T-helper 17 cell (primary cell): Measurements from ENCODE around the gene ASPG. TPM values are rescaled to one million over a fixed set of nuclear protein-coding genes. Genes with fewer than 3 reads are reported as not detected.

Source experiments
- ATAC-seq: fragments of 150-1000 bp; cut with Tn5 transposase; 2 replicates; pipeline ENCODE4 v1.10.0; 2021; ENCODE audit warnings: mild to moderate bottlenecking, moderate library complexity
- DNase-seq, 3 donors: peaks; one replicate each; pipeline versions ENCODE4 v3.0.0 to v3.0.0-alpha.2; 2020 to 2021
- H3K9me3 ChIP-seq: one replicate; pipeline ENCODE4 v1.7.0; 2013; ENCODE audit warnings: low read length, mild to moderate bottlenecking; ENCODE audit not compliant: control insufficient read depth, poor library complexity, severe bottlenecking
- H3K27ac Mint-ChIP-seq: one replicate; pipeline ENCODE4 v1.8.0; 2022; ENCODE audit warnings: mild to moderate bottlenecking, moderate library complexity, mixed read lengths
- H3K27me3 Mint-ChIP-seq: one replicate; pipeline ENCODE4 v1.8.0; 2022; ENCODE audit warnings: mixed read lengths
- H3K36me3 Mint-ChIP-seq: one replicate; pipeline ENCODE4 v1.8.0; 2022; ENCODE audit warnings: low read depth, mixed read lengths
- H3K4me1 Mint-ChIP-seq: one replicate; pipeline ENCODE4 v1.8.0; 2022; ENCODE audit warnings: mild to moderate bottlenecking, mixed read lengths
- H3K4me3 Mint-ChIP-seq: one replicate; pipeline ENCODE4 v1.8.0; 2022; ENCODE audit warnings: mild to moderate bottlenecking, moderate library complexity, mixed read lengths
- total RNA-seq, 4 donors: library from RNA in 2 of 4; stranded (reverse) in 2 of 4; gene quantifications; one replicate each; pipeline ENCODE4 v1.2.3 and lab custom pipeline; 2022 to 2026

ASPG gene
- total RNA-seq, 2 donors from 2014 or later = not detected

DNA sequence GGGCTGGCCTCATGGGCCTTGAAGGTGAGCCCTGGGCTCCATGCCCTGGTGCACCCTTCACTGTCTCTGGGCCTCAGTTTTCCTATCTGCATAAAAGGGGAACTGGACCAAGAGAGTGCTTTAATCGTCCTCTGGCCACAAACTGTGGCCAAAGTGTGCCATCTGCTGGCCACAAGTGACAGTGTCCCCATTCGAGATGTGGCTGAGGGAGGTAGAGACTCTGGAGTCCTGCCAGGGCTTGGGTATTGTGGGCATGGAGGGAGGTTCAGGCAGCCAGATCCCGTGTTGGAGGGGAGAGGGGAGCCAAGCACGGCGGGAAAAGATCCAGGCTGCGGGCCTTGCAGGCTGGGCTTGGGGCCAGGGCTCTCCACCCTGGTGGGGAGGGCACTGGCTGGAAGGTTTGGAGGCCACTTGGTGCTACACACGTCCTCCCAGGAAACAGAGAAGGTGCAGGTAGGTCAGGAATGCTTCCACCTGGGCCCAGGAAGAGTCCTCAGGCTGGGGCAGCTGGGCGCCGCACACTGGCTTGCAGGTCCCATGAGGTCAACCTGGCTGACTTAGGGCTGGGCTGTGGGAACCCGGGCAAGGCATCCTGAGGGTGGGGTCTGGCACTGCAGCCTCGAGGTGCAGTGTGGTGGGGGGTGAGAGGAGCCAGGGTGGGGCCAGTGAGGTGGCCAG, 45.6 kb downstream of the ASPG start:
- Mint-ChIP-seq H3K27ac (no peak overlapping the region), H3K36me3 (no peaks in the 10 kb centered on the region), H3K4me1 (peaks cover 3% of the 10 kb centered on the region), H3K27me3 (peaks cover 36% of the 10 kb centered on the region), H3K4me3 (no peak overlapping the region)
- peak in 2 of 3 donors; percentile 2 to 6 for DNase-seq
- no peaks in the 10 kb centered on the region for H3K9me3 ChIP-seq
- no peak for ATAC-seq

DNA sequence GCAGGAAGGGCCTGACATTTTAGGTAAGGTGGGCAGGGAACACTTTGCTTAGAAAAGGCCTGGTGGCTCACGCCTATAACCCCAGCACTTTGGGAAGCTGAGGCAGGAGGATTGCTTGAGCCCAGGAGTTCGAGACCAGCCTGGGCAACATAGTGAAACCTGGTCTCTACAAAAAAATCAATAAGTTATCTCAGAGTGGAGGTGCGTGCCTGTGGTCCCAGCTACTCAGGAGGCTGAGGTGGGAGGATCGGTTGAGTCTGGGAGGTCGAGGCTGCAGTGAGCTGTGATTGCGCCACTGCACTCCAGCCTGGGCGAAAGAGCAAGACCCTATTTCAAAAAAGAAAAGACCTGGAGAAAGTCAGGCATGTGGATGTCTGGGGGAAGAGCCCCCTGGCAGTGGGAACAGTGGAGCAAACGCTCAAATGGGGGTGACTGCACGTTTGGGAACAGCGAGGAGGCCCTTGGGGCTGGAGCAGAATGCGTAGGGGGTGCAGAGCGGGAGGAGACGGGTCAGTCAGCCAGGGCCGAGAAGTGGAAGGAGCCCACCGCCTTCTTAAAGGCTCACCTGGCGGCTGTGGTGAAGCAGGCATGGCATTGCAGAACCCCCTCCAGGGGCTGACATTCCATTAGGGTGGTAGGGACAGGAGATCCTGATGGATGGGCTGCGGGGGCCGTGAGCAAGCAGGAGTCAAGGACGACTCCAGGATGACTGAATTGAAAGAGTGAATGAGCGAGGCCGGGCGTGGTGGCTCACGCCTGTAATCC, 46.6 kb downstream of the ASPG start:
- peaks cover 3% of the 10 kb centered on the region for H3K4me1 Mint-ChIP-seq
- no peak for ATAC-seq

DNA sequence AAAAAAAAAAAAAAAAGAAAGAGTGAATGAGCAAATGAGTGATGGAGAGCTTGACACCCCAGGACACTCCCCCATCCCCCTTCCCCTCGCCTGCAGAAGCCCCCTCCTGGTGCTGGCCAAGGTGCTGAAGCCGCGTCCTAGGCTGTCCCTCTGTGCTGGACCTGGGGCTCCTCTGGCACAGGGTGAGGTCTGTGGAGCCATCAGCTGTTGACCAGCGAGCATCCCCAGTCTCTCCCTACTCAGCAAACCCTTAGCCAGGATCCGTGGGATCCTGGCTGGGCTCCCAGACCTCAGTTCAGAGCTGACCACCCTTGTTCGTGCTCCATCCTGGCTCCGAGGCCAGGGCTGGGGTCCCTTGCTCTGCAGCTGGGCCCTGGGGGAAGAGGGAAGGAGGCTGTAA, 47.5 kb downstream of the ASPG start:
- H3K27me3 Mint-ChIP-seq = peaks cover 43% of the 10 kb centered on the region

More for the DNA sequence above, 46.6 kb downstream of the ASPG start:
- H3K27me3 Mint-ChIP-seq = peaks cover 41% of the 10 kb centered on the region
- no peak overlapping the region for H3K4me3 Mint-ChIP-seq
- H3K36me3 Mint-ChIP-seq = no peaks in the 10 kb centered on the region
- peak in 1 of 3 donors; percentile 1 for DNase-seq
- no peak overlapping the region for H3K27ac Mint-ChIP-seq
- H3K9me3 ChIP-seq = no peaks in the 10 kb centered on the region

DNA sequence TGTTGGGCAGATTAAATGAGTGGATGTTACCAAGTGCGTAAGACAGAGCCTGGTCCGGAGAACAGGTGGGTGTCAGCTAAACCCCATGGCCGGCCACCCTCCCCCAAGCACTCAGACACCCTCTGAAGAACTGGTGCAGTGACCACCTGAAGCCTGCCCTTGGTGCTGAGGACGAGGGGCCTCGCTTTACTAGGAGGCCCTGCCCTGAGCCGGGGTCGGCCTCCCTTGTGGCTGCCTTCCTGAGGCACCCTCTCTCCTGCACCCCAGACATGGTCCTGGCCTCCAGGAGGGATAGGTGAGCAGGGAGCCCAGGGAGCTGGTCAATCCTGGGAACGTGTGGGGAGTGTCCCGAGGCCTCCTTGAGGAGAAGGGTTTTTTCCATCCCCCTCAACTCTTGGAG, 48.0 kb downstream of the ASPG start:
- DNase-seq = peak in 1 of 3 donors; percentile 3
- H3K4me1 Mint-ChIP-seq = peaks cover 3% of the 10 kb centered on the region
- no peak overlapping the region for H3K27ac Mint-ChIP-seq
- H3K36me3 Mint-ChIP-seq = no peaks in the 10 kb centered on the region
- no peak for ATAC-seq
- H3K9me3 ChIP-seq = no peaks in the 10 kb centered on the region
- H3K27me3 Mint-ChIP-seq = peaks cover 43% of the 10 kb centered on the region
- no peak overlapping the region for H3K4me3 Mint-ChIP-seq

More for the DNA sequence above, 47.5 kb downstream of the ASPG start:
- no peak overlapping the region for H3K27ac Mint-ChIP-seq
- DNase-seq (peak in 2 of 3 donors; percentile 3 to 6), ATAC-seq (no peak)
- no peaks in the 10 kb centered on the region for H3K9me3 ChIP-seq
- no peaks in the 10 kb centered on the region for H3K36me3 Mint-ChIP-seq
- H3K4me1 Mint-ChIP-seq = peaks cover 3% of the 10 kb centered on the region
- H3K4me3 Mint-ChIP-seq = no peak overlapping the region

DNA sequence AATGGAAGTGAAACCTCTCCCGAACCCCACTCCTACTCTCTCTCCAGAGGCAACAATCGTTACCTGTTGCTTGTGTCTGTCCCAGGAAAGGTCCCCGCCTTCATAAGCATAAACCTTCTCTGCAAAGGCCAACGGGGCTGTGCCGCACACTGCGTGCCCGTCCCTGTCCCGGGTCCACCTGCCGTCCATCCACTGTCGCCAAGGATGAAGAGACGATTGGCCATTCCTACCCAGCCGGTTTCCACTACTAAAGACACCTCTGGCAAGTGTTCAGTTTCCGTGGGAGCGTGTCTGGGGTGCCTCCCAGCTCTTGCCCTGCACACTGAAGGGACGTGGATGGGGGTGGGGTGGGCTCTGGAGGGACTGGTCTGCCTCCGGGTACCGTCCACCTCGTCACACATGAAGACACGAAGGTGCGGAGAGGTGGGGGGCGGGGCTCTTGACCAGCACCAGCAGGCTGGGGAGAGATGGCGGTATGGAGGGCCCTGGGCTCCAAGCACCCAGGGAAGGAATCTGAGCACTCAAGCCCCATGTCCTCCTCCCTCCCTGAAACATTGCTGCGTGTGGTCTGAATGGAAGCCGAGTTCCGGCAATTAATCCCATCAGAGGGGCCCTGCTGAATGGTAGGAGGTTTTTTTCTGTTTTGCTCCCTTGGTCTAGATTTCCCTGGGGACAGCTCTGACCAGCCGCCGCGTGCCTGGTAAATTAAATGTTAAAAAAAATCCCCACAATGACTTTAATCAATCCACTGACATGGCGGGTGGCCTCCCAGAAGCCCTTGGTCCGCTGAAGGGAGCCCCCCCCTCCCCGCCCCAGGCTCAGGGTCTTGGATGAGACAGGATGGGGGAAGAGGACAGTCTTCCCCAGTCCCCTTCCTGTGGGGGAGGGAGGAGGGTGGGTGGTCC, 48.8 kb downstream of the ASPG start:
- H3K27ac Mint-ChIP-seq = no peak overlapping the region
- no peak for ATAC-seq

DNA sequence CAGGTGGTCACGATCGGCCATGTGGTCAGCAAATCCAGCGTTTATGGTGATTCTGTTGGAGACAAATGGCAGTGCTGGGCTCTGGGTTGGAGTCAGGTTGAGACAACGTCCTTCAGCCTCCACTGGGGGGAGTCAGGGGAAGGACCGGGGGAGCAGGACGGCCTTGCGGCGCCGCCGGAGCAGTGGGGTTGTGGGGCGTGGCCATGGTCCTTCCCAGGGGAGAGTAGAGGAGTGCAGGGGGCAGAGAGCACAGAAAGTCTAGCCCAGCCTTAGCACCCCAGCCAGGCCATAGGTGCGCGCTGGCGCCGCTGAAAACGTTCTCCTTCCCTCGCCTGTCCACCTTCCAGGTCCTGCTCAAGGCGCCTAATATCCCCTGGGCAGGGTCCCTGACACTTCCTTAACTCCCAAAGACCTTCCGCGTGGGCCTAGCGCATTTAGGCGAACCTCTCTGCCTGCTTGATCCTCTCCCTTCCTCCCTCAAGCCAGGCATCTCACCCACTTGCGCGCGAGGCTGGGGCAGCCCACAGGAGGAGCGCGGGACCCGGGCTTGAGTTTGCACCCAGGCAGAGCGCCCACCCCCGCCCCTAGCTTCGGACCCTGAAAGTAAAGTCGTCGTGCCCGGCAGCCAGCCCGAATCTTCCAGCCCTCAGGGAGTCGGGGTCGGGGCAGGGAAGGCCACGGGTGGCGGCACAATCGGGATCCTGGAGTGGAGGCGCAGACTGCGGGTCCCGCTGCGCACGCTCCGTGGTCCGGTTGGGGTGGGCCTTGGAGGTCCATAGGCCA, 49.8 kb downstream of the ASPG start:
- Mint-ChIP-seq H3K4me1 (peaks cover 3% of the 10 kb centered on the region), H3K4me3 (peak overlapping the region; percentile 69), H3K36me3 (no peaks in the 10 kb centered on the region), H3K27me3 (peaks cover 47% of the 10 kb centered on the region), H3K27ac (no peak overlapping the region)
- H3K9me3 ChIP-seq = no peaks in the 10 kb centered on the region
- ATAC-seq (no peak), DNase-seq (peak in 2 of 3 donors; percentile 3 to 6)

More for the DNA sequence above, 48.8 kb downstream of the ASPG start:
- no peaks in the 10 kb centered on the region for H3K9me3 ChIP-seq
- H3K4me3 Mint-ChIP-seq = no peak overlapping the region
- H3K36me3 Mint-ChIP-seq = no peaks in the 10 kb centered on the region
- peaks cover 3% of the 10 kb centered on the region for H3K4me1 Mint-ChIP-seq
- H3K27me3 Mint-ChIP-seq = peaks cover 43% of the 10 kb centered on the region
- peak in 2 of 3 donors; percentile 1 to 2 for DNase-seq

DNA sequence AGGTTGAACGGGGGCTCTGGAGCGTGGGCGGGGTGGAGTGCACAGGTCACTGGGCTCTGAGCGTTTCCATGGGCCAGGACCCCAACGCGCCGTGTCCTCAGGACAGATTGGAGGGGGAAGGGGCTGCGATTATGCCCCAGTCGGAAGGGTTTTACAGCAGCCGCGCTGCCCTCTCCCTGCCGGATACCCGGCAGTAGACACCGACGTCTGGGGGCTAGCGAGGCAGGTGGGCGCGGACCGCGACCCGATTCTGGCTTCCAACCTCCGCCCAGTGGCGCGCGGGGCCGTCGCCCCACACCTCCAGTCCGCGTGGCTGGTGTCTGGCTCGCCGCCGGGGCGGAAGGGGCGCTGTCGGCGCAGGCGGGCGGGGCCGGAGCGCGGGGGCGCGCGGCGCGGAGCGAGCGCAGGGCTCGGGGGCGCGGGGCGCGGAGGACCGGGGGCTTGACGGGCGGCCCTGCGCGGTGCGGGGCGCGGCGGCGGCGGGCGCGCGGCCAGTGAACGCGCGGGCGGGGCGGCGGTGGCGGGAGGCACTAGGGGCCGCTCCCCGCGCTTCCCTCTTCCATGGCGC, 50.5 kb downstream of the ASPG start:
- no peak overlapping the region for H3K27ac Mint-ChIP-seq
- H3K4me1 Mint-ChIP-seq = peaks cover 2% of the 10 kb centered on the region
- no peaks in the 10 kb centered on the region for H3K36me3 Mint-ChIP-seq
- peak overlapping the region; percentile 77 for H3K4me3 Mint-ChIP-seq
- ATAC-seq (no peak), DNase-seq (peak in 2 of 3 donors; percentile 3 to 10)
- H3K9me3 ChIP-seq = no peaks in the 10 kb centered on the region
- peaks cover 49% of the 10 kb centered on the region for H3K27me3 Mint-ChIP-seq

DNA sequence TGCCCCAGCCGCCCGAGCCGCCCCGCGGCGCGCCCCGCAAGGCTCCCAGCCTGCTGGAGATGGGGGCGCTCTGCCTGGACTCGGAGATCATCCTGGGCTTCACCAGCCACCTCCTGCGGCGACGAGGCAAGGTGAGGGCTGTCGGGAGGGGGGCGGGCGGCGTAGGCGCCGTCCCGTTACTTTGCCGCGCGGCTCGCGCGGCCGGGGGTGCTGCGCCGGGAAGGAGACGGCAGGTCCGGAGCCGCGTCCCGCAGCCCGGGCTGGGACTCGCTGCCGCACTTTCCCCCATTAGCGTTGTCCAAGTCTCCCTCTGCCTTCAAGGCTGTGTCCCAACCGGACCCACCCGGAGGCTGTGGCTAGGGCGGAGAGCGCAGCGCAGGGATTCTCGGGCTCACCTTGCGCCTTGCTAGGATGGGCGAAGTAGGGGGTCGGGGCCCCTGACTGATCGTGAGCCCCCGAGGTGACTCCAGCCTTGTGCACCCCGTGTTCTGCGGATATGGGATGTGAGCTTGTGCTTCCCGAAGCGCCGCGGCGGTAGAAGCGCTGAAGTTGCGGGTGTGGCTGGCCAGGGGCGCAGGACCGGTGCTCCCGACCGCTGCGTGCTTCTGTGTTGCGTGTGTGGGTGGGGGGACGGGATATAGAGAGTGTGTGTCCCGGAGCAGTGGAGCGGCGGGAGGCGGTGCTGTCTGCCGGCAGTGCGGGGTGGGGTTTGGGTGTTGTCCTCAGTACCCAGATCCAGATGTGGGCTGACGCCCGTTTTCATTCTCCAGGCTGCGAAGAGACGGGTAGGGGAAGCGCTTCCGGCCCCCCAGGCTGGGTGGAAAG, 51.2 kb downstream of the ASPG start:
- DNase-seq (peak in 2 of 3 donors; percentile 3 to 6), ATAC-seq (no peak)
- Mint-ChIP-seq H3K4me3 (peak overlapping the region; percentile 77), H3K36me3 (no peaks in the 10 kb centered on the region), H3K4me1 (no peaks in the 10 kb centered on the region), H3K27ac (no peak overlapping the region), H3K27me3 (peaks cover 47% of the 10 kb centered on the region)
- H3K9me3 ChIP-seq = no peaks in the 10 kb centered on the region

DNA sequence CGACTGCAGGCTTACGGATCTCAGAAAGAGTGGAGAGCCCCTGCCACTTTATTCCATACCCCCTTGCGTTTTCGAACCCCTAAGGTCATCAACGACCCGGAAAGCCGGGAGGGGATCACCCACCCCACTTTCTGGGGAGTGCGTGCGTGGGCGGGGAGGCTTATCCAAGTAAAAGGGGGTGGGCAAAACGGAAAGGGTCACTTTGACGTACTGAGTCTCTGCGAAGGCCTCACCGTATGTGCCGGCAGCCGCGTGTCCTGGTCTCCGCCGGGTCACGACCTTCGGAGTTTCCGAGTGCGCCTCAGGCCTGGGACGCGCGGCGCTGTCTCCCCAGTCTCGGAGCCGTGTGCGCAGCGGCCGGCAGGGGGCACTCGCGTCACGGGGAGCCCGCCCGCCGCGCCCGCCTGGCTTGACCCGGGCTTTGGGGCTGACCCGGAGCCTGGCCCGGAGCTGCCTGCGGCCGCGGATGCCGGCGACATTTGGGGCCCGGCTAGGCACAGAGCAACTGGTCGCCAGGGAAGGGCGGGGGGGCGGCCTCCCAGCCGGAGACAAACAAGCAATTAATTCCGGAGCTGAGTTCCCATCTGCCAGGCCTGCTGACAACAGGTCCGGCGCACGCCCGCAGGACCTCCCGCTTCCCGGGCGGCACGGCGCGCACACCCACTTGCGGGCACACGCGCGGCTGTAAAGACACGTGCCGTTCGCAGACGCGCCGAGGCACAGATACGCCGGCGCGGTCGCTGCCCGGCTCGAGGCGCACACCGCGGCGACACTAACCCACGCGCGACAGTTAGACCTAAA, 52.0 kb downstream of the ASPG start:
- H3K27ac Mint-ChIP-seq = no peak overlapping the region
- DNase-seq (peak; percentile 40 to 65 (median 60)), ATAC-seq (peak; percentile 75)
- peaks cover 39% of the 10 kb centered on the region for H3K27me3 Mint-ChIP-seq
- no peaks in the 10 kb centered on the region for H3K36me3 Mint-ChIP-seq
- no peaks in the 10 kb centered on the region for H3K9me3 ChIP-seq
- H3K4me3 Mint-ChIP-seq = peak overlapping the region; percentile 77
- H3K4me1 Mint-ChIP-seq = no peaks in the 10 kb centered on the region

DNA sequence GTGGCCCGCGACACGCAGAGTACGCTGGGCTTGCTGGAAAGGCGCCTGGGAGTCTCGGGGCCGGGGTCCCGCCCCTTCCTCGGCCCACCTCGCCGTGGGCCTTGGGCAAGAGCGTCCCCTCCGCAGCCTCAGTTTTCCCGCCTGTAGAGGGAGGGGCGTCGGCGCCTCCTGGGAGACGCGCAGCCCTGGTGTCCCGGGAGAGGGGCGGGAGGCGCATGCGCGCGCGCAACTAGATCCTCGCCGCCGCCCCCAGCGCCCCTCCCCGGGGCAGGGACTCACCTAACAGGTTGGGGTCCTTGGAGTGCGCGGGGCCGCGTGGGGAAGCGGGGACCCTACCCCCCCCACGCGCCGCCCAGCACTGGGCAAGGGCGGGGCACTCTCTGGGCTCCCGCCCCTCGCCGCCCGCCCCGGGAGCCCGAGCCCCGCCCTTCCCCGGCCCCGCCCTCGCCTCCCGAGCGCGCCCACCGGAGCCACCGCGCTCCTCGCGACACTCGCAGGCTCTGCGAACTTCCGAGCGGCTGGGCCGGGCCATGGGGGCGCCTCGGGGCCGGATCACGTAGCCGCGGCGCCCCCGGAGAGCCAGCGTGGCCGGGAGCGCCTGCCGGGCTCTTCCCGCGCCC, 52.7 kb downstream of the ASPG start, which contains the start of gene KIF26A:
Gene KIF26A (plus strand): TSS at position 490 of the 620 bp plus-strand sequence. CDS start 136 bp downstream, outside the sequence.
- Mint-ChIP-seq H3K27ac (no peak within 1 kb of the TSS), H3K36me3 (no peaks in the 10 kb centered on the region), H3K27me3 (peaks cover 37% of the 10 kb centered on the region), H3K4me1 (no peaks in the 10 kb centered on the region), H3K4me3 (peak within 1 kb of the TSS; percentile 77)
- DNase-seq = peak in 1 of 3 donors; percentile 30
- H3K9me3 ChIP-seq = no peaks in the 10 kb centered on the region
- peak; percentile 49 for ATAC-seq
